Fibroblast of lung (primary cell): Measurements from ENCODE around the gene TMEM176B.

Experiments
- EZH2 ChIP-seq: IDR thresholded peaks from 2 replicates; pipeline ENCODE4 v1.5.1; 2012; ENCODE audit warnings: low read length, control low read depth, mild to moderate bottlenecking; ENCODE audit errors: missing control alignments
- TF ChIP-seq, protein P1 (sequence below), 2 donors: IDR thresholded peaks in 1 of 2; conservative IDR thresholded peaks in 1 of 2; 1 replicate in 1 of 2; 2 replicates in 1 of 2; pipeline ENCODE4 v1.5.1; 2011 to 2012; ENCODE audit warnings: low read length in 2 of 2, control low read depth in 1 of 2, inconsistent platforms in 1 of 2, low read depth in 1 of 2, mild to moderate bottlenecking in 1 of 2

DNA sequence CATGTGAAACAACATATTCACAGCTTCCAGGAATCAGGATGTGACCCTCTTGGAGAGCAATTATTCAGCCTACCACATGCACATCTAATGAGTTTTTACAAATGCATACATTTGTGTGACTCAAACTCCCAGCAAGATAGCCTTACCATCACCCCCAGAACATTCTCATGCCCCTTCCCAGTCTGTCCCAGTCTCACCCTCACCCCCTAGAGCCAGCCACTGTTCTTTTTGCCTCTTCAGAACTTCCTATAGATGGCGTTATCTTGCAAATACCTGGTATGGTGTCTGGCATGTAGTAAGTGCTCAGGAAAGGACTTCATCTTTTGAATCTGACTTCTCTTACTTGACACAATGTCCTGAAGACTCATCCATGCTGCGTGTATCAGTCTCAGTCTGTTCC is 28.2 kb upstream of the TMEM176B start:
- TF ChIP-seq, protein P1, sequence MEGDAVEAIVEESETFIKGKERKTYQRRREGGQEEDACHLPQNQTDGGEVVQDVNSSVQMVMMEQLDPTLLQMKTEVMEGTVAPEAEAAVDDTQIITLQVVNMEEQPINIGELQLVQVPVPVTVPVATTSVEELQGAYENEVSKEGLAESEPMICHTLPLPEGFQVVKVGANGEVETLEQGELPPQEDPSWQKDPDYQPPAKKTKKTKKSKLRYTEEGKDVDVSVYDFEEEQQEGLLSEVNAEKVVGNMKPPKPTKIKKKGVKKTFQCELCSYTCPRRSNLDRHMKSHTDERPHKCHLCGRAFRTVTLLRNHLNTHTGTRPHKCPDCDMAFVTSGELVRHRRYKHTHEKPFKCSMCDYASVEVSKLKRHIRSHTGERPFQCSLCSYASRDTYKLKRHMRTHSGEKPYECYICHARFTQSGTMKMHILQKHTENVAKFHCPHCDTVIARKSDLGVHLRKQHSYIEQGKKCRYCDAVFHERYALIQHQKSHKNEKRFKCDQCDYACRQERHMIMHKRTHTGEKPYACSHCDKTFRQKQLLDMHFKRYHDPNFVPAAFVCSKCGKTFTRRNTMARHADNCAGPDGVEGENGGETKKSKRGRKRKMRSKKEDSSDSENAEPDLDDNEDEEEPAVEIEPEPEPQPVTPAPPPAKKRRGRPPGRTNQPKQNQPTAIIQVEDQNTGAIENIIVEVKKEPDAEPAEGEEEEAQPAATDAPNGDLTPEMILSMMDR (conservative IDR thresholded peaks at IDR 0.05 in 1 of 2, IDR thresholded peaks at IDR 0.05 in 1 of 2; ENCODE audit: low read depth in 1 of 2, low read length in 2 of 2) = no peak
- no peak for TF ChIP-seq EZH2
